ENCODE results near the gene MAEL. TPM values are rescaled to one million over a fixed set of nuclear protein-coding genes. Genes with fewer than 3 reads are reported as not detected.

Gene MAEL
- total RNA-seq, 4 donors from 2014 or later, result 0.54 to 2.0 (median 0.90) TPM

DNA sequence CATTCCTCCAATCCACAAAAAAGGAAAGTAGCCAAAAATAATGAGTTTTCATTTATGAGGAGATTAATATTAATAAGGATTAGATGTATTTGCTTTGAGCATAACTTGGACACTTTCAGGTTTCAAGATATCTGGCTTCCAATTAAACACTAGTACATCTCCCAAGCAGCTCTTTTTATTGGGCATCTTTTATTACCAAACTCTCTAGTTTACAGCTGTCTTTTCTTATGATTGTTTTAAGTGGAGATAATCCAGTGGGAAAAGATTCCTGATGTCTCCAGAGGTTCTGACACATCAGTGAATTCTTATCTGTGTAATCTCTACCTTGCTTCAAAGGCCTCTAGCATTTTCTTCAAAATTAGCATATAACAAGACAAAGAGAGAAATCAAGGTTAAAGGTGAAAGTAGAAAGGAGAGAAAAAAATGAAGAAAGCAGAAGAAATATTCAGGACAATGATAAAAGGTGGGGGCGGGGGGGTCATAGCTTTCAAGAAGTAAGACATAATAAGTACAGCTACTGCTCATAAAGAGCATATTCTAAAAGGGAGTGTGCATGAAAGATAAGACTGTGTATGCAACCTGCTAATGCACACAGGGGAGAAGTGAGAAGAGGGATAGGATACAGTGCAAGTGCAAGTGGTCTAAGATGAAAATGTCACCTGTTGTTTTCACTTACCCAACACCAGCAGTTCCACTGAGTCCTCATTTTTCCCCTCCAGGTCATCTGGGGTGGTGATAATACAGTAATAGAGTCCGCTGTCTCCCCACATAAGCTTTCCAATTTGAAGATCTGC is 32.8 kb upstream of the MAEL start:
- no peaks in the 10 kb centered on the region for H3K27me3 ChIP-seq
- no peak overlapping the region for H3K4me3 ChIP-seq
- H3K36me3 ChIP-seq, result no peaks in the 10 kb centered on the region
- ATAC-seq, result no peak
- TF ChIP-seq EP300 (IDR thresholded peaks at IDR 0.05) (no peak), CTCF (IDR thresholded peaks at IDR 0.05) (no peak), POLR2AphosphoS5 (IDR thresholded peaks at IDR 0.05) (no peak), POLR2A (IDR thresholded peaks at IDR 0.05) (no peak)
- H3K4me1 ChIP-seq, result peaks cover 4 to 29% (median 4%) of the 10 kb centered on the region in 3 donors
- H3K27ac ChIP-seq, result no peak overlapping the region
- 79 to 100% methylated on average over 2 of the region's 2 CpGs for WGBS, 2 donors (ENCODE audit: low coverage in 1 of 2)
- H3K9me3 ChIP-seq, result no peaks in the 10 kb centered on the region

DNA sequence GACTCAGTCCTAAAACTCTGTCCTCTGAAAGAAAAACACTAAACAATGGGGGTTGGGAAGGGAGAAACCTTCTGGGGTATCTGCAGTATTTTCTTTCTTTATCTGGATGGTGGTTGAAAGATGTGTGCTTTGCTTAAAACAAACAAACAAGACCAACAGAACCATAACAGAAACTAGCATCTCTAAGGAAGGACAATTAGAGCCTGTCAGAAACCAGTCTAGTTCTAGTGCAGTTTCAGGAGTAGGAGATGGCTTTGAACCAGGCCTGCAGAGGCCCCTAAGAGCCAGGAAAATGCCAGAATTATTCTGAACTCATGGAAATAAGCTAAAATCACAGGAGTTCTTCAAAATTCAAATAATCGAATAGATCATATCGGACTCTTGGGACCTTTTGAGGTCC is 32.2 kb upstream of the MAEL start:
- Histone ChIP-seq H3K27ac (no peak overlapping the region), H3K36me3 (no peaks in the 10 kb centered on the region), H3K4me3 (no peak overlapping the region), H3K4me1 (peaks cover 0 to 22% (median 4%) of the 10 kb centered on the region in 3 donors), H3K9me3 (no peaks in the 10 kb centered on the region), H3K27me3 (no peaks in the 10 kb centered on the region)
- 94% methylated on average over 2 of the region's 2 CpGs for WGBS, 2 donors (ENCODE audit: low coverage in 1 of 2)
- no peak for ATAC-seq
- no peak for TF ChIP-seq CTCF (IDR thresholded peaks at IDR 0.05)
- TF ChIP-seq POLR2AphosphoS5 (IDR thresholded peaks at IDR 0.05), result no peak
- no peak for TF ChIP-seq EP300 (IDR thresholded peaks at IDR 0.05)
- no peak for TF ChIP-seq POLR2A (IDR thresholded peaks at IDR 0.05)

- no peak for ATAC-seq
Measured at GRCh38 chr1:166960858-166961474, 28.1 kb upstream of the MAEL start.

DNA sequence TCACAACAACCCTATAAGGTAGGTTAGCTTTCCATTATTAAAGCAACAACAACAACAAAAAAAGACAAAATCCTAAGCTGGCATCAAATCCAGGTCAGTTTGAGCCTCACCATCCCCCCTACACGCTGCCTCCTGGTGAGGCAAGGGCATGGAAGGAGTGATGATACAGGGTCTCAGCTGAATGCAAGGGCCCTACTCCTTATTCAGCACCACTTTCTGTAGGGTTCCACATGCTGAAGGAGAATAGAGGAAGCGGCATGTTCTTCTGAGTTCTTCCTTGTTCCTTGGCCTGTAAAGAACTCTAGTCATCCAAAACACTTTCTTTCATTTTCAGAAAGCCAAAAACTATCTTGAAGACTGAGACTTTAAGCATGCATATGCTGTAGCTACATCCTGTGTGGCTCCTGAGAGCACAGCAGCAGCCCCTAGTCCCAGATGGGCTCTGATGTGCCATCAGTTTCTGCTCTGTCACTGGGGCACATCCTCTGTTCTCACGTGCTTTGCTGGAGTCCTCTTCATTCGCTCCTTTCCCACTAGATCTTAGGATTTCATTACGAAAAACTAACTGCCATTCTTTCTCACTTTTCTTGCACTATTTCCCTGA is 19.9 kb upstream of the MAEL start:
- peaks cover 3% of the 10 kb centered on the region for H3K27me3 ChIP-seq
- H3K9me3 ChIP-seq, result no peaks in the 10 kb centered on the region
- no peak for TF ChIP-seq CTCF (IDR thresholded peaks at IDR 0.05)
- TF ChIP-seq EP300 (IDR thresholded peaks at IDR 0.05), result no peak
- TF ChIP-seq POLR2A (IDR thresholded peaks at IDR 0.05), result no peak
- TF ChIP-seq POLR2AphosphoS5 (IDR thresholded peaks at IDR 0.05), result no peak
- peaks cover 0 to 12% (median 0%) of the 10 kb centered on the region in 3 donors for H3K4me1 ChIP-seq
- 85 to 87% methylated on average over 4 to 5 of the region's 5 CpGs for WGBS, 2 donors (ENCODE audit: low coverage in 1 of 2)
- no peak for ATAC-seq
- H3K27ac ChIP-seq, result no peak overlapping the region
- H3K36me3 ChIP-seq, result no peaks in the 10 kb centered on the region
- H3K4me3 ChIP-seq, result no peak overlapping the region

More at GRCh38 chr1:166960858-166961474, 28.1 kb upstream of the MAEL start:
- Histone ChIP-seq H3K4me3 (no peak overlapping the region), H3K27ac (no peak overlapping the region), H3K27me3 (no peaks in the 10 kb centered on the region), H3K36me3 (no peaks in the 10 kb centered on the region), H3K4me1 (no peaks in the 10 kb centered on the region), H3K9me3 (no peaks in the 10 kb centered on the region)
- WGBS, 2 donors (ENCODE audit: low coverage in 1 of 2), result 100% methylated on average over 1 of the region's 1 CpG
- TF ChIP-seq POLR2AphosphoS5 (IDR thresholded peaks at IDR 0.05), result no peak
- TF ChIP-seq POLR2A (IDR thresholded peaks at IDR 0.05), result no peak
- TF ChIP-seq EP300 (IDR thresholded peaks at IDR 0.05), result no peak
- TF ChIP-seq CTCF (IDR thresholded peaks at IDR 0.05), result no peak

Measured in gastroesophageal sphincter (tissue), 4 donors.